HG03342 (cell line): Measurements from ENCODE around the gene TRIM65.

Source experiments
- ATAC-seq: cut with Tn5 transposase; IDR thresholded peaks from one replicate; pipeline ENCODE4 v1.9.1; 2021; ENCODE audit warnings: mild to moderate bottlenecking, moderate library complexity; ENCODE audit not compliant: unreplicated experiment

The TRIM65 gene, protein sequence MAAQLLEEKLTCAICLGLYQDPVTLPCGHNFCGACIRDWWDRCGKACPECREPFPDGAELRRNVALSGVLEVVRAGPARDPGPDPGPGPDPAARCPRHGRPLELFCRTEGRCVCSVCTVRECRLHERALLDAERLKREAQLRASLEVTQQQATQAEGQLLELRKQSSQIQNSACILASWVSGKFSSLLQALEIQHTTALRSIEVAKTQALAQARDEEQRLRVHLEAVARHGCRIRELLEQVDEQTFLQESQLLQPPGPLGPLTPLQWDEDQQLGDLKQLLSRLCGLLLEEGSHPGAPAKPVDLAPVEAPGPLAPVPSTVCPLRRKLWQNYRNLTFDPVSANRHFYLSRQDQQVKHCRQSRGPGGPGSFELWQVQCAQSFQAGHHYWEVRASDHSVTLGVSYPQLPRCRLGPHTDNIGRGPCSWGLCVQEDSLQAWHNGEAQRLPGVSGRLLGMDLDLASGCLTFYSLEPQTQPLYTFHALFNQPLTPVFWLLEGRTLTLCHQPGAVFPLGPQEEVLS

DNA sequence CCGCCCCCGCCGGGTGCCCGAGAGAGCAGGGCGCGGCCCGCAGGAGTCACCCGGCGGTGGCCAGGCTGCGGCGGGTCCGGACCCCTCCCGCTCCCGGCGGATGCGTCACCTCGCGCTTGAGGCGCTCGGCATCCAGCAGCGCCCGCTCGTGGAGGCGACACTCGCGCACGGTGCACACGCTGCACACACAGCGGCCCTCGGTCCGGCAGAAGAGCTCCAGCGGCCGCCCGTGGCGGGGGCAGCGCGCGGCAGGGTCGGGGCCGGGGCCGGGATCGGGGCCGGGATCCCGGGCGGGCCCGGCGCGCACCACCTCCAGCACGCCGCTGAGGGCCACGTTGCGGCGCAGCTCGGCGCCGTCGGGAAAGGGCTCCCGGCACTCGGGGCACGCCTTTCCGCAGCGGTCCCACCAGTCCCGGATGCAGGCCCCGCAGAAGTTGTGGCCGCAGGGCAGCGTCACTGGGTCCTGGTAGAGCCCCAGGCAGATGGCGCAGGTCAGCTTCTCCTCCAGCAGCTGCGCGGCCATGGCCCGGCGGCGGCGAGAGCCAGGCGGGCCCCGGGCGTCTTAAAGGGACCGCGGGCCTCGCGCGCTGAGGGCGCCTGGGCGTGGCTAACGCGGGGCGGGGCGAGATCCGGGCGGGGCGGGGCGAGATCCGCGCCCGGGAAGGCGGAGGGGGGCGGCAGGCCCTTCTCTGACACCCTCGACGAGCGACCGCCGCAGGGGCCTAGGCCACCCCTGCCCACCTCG, at the start of gene TRIM65:
TRIM65 (minus strand) TSS at position 537 of the 745 bp plus-strand sequence; CDS start at position 523, 14 bp downstream.
- peak; percentile 54 for ATAC-seq

DNA sequence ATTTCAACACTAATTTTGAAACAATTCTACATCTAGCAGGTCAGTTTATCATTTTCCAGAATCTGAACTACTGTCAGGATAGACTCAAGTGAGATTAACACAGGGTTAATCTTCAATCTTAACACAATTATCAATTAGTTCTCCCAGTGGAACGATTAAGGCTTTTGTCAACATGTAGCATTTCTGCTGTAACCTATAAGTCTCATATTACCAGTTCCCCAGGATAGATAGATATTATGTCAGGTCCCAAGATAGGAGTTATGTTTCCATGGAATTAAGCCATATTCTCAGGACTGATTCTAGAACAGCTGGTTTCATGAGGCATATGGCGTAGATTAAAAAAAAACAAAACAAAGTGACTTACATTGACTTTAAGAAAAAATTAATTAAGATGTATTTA, 48.5 kb upstream of the TRIM65 start:
- no peak for ATAC-seq

DNA sequence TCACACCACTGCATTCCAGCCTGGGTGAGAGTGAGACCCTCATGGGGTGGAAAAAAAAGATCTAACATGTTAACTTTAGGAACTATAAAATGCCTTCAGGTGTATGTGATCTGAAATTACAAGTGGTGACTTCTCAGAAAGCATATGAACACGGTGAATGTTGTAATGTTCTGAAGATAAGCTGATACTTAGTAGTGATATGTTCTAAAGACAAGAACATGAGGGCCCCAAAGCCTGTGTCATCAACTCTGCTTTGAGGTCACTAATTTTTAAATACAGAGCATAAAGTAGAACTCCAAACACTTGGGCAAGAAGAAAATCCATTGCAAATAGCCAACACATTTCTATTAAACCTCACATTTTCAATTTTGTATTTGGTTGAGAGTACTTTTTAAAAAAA, 46.7 kb upstream of the TRIM65 start:
- no peak for ATAC-seq

DNA sequence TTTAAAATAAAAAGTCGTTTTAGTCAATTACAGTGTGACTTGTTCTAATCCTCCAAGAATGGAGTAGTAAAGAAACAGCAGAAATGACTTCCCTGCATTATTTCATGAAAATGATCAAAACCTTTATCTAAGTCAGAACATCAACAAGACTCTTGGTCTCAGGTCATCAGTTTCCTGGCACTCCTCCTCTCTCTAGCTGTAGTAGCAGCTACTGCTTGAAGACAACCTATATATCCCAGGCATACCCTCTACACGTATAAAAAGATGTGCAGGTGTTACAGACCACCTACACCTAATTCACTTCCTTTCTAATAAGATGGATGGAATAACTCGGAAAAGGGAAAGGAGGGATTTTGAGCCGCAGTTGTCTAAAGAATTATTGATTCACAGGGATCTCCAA, 45.7 kb upstream of the TRIM65 start:
- no peak for ATAC-seq

DNA sequence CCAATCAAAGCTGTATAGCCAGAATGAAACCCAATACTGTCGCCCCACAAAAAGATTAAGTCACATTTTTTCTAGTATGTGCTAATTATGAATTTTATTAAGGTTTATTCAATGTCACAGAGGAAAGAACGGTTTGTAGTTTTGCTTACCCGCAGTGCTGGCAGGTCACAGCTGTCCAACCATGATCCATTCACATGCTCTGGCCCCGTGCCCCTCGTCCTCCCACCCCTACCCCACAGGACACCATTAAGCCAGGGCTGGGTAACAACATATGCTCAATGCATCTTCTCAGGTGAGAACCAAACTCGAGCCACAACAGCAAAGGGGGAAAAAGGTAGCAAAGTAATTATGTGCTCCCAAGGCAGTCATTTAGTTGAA, 44.7 kb upstream of the TRIM65 start:
- ATAC-seq, result no peak

DNA sequence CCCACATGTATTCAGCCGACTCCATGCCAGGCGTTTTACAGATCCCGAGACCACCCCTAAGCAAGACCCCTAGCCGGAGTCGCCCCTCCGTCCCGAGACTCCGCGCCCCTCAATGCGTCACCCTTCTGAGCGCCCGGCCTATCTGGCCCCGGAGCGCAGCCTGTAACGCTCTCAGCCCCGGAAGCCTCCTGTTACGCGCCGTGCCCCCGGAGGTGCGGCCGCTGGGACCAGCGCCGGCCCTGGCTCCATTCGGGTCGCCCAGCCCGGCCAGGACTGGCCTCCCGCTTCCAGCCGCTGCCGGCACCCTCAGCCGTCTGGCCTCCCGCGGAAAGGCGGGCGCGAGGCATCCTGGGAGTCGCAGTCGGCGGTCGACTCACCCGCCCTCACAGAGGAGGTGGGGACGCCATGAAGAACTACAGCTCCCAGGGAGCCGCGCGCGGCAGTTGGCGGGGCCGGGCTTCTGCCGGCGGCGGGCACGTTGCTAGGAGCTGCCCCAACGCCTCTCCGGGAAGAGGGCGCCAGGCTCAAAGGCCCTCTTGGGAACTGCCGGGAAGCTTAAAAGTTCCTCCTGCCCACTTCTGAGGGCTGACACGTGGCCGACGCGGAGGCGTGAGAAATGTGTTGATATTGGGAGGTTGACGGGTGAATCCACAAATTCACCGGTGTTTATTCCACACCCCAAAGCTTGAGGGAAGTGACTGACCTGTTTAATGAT, 44.1 kb upstream of the TRIM65 start, which contains the start of gene FBF1:
FBF1 (minus strand) TSS at position 316 of the 715 bp plus-strand sequence. CDS start 2,893 bp downstream, outside the sequence.
- peak; percentile 93 for ATAC-seq

DNA sequence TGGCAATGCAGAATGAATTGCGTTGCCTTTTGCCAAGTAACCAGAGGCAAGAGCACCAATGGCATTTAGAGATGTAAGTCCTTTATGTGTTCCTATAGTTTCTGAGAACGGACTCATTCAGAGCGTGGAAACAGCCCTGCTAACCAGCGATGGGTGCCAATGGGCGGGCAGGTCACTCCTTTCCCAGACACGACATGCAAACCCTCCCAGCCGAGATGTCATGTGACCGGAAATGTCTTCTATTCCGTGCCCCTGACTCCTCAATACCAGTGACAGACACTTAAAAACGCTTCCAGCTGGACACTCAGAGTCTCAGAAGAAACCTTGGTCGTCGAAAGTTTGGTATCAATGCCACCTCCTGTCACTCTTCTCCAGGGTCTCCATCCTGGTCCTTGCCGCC, 40.9 kb upstream of the TRIM65 start:
- ATAC-seq, result no peak

DNA sequence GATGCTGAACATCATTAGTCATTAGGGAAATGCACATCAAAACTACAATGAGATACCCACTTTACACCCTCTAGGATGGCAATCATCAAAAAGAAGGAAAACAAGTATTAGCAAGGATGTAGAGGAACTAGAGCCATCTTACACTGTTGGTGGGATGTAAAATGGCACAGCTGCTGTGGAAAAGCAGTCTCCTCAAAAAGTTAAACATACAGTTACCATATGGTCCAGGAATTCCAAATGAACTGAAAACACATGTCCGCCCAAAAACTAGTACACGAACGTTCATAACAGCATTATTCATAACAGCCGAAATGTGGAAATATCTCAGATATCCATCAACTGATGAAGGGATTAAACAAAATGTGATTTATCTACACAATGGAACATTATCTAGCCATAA, 37.1 kb upstream of the TRIM65 start:
- no peak for ATAC-seq

DNA sequence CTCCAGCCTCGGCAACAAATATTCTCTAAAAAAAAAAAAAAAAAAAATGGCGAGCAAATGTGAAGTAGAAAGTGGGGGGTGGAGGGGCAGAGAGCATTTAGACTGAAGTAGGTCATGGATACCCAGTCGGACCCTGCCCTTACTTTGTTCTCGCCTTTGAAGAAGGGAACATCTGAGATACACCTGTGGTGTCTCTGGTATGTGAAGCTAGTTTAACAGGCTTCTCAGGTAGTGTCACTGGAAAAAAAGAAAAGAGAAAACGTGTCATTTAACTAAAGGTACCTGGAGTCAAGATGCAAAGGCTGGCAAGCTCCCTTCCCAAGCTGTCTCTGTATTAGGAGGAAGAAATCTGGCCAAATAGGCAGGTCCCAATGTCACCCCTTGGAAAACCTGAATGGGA, 36.1 kb upstream of the TRIM65 start:
- no peak for ATAC-seq

DNA sequence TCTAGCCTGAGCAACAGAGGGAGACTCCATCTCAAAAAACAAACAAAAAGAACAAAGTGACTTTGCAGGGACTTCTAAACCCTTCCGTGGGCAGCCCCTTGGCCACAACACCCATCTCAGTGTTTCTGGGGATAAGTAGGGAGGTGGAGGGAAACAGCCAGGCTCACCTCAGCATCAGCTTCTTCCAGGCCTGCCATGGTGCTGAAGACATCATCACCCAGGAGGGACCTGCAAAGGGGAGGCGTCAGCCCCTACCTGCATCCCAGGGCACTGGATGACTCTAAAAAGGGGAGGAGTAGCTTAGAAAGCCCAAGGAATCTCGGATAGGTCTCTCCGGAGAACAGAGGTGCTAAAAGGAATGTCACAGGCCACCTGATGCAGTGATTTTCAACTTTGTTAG, 34.3 kb upstream of the TRIM65 start:
- no peak for ATAC-seq

DNA sequence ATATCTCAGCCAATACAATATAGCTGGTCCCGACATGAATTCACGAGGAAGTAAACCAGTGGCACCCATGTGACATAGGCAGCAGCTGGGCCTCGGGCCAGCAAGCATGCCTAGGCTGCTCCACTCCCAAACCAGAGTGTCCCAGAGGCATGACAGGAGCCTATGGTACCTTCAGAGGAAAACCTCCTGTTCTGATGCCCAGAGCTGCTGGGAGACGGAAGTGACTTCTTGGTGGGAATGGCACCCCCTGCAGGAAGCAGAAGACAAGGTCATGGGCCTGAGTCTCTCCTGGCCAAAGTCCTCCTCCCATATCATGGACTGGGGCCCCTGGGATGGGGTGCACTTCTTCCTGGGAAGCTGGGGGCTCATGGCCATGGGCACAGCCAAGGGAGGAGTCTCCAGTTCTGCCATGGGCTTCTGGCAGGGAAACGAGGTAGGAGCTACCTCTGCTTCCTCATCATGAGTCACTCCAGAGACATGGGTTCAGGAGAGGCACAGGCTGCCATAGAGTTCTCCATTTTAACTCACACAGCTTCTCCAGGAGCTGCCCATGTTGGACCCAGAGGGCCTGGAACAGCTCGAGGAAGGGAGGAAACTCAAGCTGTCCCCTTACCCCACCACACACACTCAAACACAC, 30.7 kb upstream of the TRIM65 start:
- ATAC-seq, result no peak

DNA sequence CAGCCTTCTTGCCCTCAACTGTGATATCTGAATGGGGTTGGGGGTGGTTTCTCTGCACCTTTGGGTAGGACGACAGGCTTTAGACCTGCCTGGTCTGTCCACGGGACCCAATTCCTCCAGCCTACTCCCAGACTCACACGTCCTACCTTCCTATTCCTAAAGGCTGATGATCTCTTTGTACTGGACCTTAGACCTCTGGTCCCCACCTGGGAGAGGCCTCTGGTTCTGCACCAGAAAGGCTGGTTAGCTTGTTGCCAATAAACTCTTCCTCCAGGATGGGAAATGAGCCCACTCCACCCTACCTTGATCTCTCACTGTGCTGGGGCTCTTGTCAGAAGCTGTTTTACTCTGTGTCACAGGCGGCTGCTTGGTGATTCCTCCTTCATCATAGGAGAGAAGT, 29.7 kb upstream of the TRIM65 start:
- no peak for ATAC-seq

DNA sequence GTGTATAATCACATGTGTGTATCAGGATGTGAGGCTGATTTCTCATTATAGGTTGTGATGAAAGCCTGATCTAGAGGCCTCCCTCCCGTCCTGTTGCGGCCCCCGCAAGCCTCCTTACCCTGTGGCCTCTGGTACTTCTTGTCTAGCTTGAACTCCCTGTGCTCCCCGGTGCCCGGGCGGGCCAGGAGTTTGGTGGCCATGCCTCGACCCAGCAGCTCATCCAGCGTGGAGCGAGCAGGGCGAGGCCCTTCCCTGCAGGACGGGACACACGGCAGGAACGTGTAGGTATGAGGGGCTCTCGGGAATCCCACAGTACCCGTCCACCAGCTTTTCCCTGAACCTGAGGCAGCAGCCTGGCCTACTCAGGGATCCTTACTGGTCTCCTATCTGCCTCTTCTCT, 29.2 kb upstream of the TRIM65 start:
- no peak for ATAC-seq

DNA sequence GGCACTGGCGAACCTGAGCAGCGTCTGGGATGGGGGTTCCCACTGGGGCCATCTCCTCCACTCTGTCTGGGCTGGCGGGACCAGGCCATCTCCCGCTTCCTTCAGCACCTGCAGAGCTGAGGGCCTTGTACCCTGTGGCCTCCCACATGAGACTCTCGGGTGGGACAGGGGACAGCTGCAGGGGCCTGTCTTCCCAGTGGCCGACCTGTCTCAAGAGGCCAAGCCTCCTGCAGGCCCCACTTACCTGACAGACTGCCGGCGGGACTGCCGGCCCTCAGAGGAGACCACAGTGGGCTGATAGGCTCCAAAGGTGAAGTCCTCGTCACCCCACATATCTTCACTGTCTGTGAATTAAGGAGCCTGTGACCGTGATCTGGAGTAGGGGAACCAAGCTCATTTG, 28.4 kb upstream of the TRIM65 start:
- ATAC-seq, result no peak

DNA sequence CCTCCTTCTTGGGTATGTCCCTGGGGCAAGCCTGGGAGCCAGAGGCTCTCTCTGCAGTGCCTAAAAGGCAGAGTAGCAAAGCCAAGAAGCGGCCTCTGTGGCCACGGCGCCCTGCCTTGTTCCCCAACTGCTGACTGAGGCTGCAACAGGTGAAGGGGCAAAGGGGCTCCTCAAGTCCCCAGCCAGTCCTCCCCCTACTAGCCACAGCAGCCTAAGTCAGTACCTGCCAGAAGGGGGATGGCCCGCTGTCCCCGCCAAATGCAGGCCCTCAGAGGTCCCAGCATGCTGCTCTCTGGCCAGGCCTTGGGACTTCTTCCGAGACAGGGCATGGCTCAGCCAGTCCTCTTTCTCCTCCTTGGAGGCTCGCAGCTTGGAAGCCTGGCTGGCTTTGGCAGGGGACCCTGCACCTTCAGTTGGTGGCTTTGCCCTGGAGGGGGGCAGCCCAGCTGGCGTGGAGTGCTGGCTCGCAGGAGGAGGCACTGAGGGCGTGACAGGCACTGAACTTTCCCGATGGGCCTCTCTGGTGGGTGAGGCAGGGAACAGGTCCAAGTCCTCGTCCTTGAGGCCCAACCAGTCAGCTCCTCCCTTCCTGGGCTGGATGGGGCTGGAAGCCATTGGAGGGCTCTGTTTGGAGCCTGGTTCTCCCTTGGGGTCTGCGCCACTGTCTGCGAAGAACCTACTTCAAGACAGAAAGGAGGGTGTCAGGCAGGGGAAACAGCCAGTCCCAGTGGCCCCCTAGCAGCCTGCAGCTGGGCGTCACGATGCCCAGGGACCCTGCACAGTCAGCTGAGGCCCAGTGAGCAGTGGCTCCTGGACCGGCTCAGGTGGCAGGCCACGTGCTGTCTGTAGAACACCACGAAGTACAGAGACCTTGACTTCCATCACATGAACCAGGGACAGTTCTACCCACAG, 26.5 kb upstream of the TRIM65 start:
- no peak for ATAC-seq

DNA sequence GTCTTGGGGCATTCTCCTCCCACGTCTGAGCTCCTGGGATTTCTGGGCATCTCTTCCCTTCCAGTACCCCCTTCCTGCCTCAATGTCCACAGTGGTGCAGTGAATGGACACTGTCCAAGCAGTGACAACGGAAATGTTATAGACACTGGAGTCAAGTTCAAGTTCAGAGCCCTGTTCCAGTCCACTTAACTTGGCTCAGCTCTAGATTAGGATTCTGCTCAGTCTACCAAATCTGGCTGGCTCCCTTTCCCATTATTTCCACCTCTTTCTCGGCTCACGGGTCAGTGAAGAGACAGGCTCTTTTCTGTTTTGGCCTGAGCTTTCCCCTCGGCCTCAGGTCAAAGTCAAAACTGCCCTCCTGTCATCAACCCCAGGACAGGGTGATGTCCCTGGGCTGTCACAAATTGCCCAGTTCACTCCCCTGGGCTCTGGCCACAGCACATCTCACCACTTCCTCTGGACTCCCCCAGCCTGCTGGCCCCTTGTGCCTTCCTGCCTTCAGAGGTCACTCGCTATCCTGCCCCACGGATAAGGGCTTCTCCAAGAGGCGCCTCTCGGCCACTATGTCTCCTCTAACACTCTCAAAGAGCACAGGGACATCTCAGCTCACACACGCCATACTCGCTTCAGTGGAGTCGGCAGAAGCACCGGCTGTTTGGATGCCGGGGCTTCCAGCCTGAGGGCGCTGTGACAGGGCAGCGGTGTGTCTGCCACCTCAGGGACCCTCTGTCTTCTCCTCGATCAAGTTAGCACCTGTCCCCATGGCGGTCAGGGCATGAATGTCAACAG, 25.6 kb upstream of the TRIM65 start:
- ATAC-seq, result no peak

DNA sequence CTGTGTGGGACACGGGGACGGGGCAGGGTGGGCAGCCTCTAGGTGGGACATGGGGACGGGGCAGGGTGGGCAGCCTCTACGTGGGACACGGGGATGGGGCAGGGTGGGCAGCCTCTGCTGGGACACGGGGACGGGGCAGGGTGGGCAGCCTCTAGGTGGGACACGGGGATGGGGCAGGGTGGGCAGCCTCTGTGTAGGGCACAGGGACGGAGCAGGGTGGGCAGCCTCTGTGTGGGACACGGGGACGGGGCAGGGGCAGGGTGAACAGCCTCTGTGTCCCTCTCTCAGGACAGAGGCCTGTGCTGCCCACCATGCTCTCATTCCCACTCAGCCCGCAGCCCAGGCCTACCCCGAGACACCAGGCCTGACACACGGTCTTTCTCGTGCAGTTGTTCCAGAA, 24.8 kb upstream of the TRIM65 start:
- no peak for ATAC-seq

DNA sequence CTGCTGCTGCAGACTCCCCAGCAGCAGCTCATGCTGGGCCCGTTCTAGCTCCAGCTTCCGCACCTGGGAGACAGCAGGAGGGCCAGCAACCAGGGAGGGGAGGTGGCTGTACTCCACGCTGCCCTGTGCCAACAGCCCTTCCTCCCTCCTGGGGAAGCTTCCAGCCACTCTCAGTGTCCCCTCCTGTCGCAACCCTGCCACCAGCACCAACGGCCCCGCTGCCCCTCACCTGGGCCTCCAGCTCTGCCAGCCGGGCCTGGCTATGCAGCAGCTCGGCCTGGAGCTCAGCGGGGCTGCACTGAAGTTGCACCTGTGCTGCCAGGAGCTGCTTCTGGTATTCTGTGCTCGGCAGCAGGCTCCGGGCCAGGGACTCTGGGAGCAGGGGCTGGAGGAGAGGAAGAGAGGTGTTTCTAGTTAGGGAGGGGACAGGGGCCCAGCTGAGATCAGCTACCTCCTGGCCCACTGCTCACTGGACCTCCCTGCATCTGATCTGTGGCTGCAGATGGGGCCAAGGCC, 23.4 kb upstream of the TRIM65 start:
- no peak for ATAC-seq

DNA sequence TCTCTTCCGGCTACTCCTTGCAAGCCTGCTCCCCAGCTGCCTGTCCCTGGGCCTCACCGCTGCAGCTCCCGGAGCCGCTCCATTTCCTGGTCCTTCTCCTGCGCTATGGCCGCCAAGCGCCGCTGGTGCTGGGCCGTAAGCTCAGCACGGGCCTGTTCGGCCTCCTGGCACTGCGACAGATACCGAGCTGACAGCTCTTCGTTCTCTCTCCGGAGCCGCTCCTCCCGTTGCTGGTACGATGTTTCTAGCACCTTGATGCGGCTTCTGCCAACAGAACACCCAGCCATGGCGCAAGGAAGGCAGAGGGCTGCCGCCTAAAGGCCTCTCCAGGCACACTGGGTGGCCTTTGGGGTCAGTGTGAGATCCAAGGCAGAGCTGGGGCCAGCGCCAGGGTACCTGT, 22.9 kb upstream of the TRIM65 start:
- ATAC-seq, result no peak
